CD8-positive, alpha-beta memory T cell (primary cell): ENCODE results near the gene TBX2. TPM values are rescaled to one million over a fixed set of nuclear protein-coding genes. Genes with fewer than 3 reads are reported as not detected.
A peak's percentile ranks its signal among the peaks of the same experiment; 100 is the strongest.

Source experiments
- CTCF ChIA-PET: fragments of 350-600 bp; sonication (Branson Sonifier 250); formaldehyde crosslinking; loops from one replicate; lab custom pipeline; 2021; ENCODE audit warnings: antibody characterized with exemption; lab: Charles Lee
- POLR2A ChIA-PET: fragments of 350-600 bp; sonication (Branson Sonifier 250); formaldehyde crosslinking; loops from one replicate; lab custom pipeline; 2021; ENCODE audit warnings: antibody characterized with exemption; lab: Charles Lee
- DNase-seq, 5 donors: peaks; one replicate each; pipeline versions ENCODE4 v3.0.0 to v3.0.0-alpha.2; 2020 to 2022; ENCODE audit warnings: mixed read lengths in 1 of 5
- H3K27ac ChIP-seq: one replicate; pipeline ENCODE4 v1.7.0; 2013; ENCODE audit warnings: low read depth, mild to moderate bottlenecking, low read length, moderate library complexity
- H3K27me3 ChIP-seq: 2 replicates; pipeline ENCODE4 v1.7.0; 2013; ENCODE audit warnings: low read length, mild to moderate bottlenecking; ENCODE audit not compliant: insufficient read depth, poor library complexity, severe bottlenecking
- H3K36me3 ChIP-seq: 2 replicates; pipeline ENCODE4 v1.7.0; 2013; ENCODE audit warnings: mild to moderate bottlenecking, low read length, moderate library complexity; ENCODE audit not compliant: insufficient read depth
- H3K4me1 ChIP-seq: 2 replicates; pipeline ENCODE4 v1.7.0; 2013; ENCODE audit warnings: mild to moderate bottlenecking, low read length, moderate library complexity; ENCODE audit not compliant: insufficient read depth
- H3K4me3 ChIP-seq: 2 replicates; pipeline ENCODE4 v1.7.0; 2013; ENCODE audit warnings: mild to moderate bottlenecking, low read length
- H3K9me3 ChIP-seq: 2 replicates; pipeline ENCODE4 v1.7.0; 2013; ENCODE audit warnings: mild to moderate bottlenecking, low read length
- H3K27ac Mint-ChIP-seq, 8 donors: one replicate each; pipeline ENCODE4 v1.8.0; 2020 to 2021; ENCODE audit warnings: mixed read lengths in 8 of 8, mild to moderate bottlenecking in 6 of 8, inconsistent platforms in 3 of 8, moderate library complexity in 3 of 8
- H3K27me3 Mint-ChIP-seq, 2 donors: one replicate each; pipeline ENCODE4 v1.8.0; 2020 to 2021; ENCODE audit warnings: mixed read lengths in 2 of 2, mild to moderate bottlenecking in 1 of 2, moderate library complexity in 1 of 2
- H3K36me3 Mint-ChIP-seq, 3 donors: one replicate each; pipeline ENCODE4 v1.8.0; 2020 to 2021; ENCODE audit warnings: mixed read lengths in 3 of 3, inconsistent platforms in 1 of 3, mild to moderate bottlenecking in 1 of 3
- H3K4me1 Mint-ChIP-seq, 3 donors: one replicate each; pipeline ENCODE4 v1.8.0; 2020 to 2021; ENCODE audit warnings: mixed read lengths in 3 of 3, inconsistent platforms in 1 of 3, mild to moderate bottlenecking in 1 of 3
- H3K4me3 Mint-ChIP-seq, 7 donors: one replicate each; pipeline ENCODE4 v1.8.0; 2020 to 2021; ENCODE audit warnings: mixed read lengths in 7 of 7, mild to moderate bottlenecking in 6 of 7, moderate library complexity in 4 of 7, inconsistent platforms in 2 of 7
- H3K9me3 Mint-ChIP-seq, 5 donors: one replicate each; pipeline ENCODE4 v1.8.0; 2020 to 2022; ENCODE audit warnings: mixed read lengths in 5 of 5, mild to moderate bottlenecking in 3 of 5, moderate library complexity in 2 of 5, inconsistent platforms in 1 of 5
- polyA plus RNA-seq: library from polyadenylated mRNA; unstranded; fragments of 300-500 nt; fragmentation: Illumina TruSeq; gene quantifications from one replicate; pipeline ENCODE4 v1.2.3, GENCODE V29; 2021
- total RNA-seq, 2 experiments: library from RNA; stranded (reverse); gene quantifications; one replicate each; pipeline ENCODE4 v1.2.3, GENCODE V29; 2021

Gene TBX2
- total and polyA plus RNA-seq, 3 experiments from 2014 or later, result 0.11 to 0.13 TPM; not detected in 1

DNA sequence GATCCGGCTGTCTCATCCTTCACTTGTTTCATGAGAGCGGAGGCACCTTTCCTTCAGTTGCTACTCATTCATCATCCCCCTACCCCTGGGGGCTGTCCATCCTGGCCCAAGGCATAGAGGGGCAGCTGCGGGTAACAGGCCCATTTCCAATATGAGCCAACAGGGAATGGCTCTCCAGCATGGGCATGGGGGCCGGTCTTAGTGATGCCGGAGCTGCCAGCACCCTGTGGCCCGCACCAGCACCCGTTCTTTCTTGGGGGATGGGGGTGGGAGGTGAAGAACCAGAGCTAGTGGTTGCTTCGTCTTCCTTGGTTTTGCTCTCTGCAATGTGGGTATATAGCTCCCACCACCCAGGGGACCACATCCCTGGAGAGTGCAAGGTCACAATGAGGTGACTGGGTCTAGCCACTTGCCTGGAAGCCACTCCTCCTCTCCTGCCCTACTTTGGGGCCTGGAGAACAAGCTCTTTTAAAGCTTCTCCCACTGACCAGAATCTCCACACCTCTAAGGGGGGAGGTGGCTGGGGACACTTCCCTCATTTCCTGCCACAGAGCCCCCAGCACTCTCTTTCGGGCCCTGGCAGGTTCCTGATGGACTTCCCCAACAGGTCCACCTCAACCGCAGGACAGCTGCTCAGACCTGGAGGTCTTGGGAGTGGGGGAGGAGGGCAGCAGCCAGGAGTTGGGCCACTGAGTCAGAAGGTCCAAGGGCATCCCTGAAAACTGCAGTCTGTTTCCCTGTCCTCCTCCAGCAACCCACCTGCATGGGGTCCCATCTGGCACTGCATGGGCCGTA lies 11.9 kb upstream of the TBX2 start:
- H3K36me3 ChIP-seq, result no peaks in the 10 kb centered on the region
- Mint-ChIP-seq H3K4me3 (peak overlapping the region in 1 of 7 donors; percentile 27), H3K4me1 (peaks cover 0 to 9% (median 4%) of the 10 kb centered on the region in 3 donors), H3K9me3 (no peaks in the 10 kb centered on the region), H3K36me3 (peaks cover 3 to 6% (median 4%) of the 10 kb centered on the region in 3 donors), H3K27ac (no peak overlapping the region), H3K27me3 (peaks cover 0 to 1% of the 10 kb centered on the region in 2 donors)
- peak in 1 of 5 donors; percentile 40 for DNase-seq
- POLR2A ChIA-PET, result no interaction called here
- no peaks in the 10 kb centered on the region for H3K4me1 ChIP-seq
- H3K4me3 ChIP-seq, result no peak overlapping the region
- no peaks in the 10 kb centered on the region for H3K9me3 ChIP-seq
- no peak overlapping the region for H3K27ac ChIP-seq
- CTCF ChIA-PET, result interaction anchor here (0.9 to 1.0 kb wide), 2 partner anchors 9 to 416 kb away, joined by 3 read pairs; no protein-coding TSS in a partner anchor
- H3K27me3 ChIP-seq, result no peaks in the 10 kb centered on the region

DNA sequence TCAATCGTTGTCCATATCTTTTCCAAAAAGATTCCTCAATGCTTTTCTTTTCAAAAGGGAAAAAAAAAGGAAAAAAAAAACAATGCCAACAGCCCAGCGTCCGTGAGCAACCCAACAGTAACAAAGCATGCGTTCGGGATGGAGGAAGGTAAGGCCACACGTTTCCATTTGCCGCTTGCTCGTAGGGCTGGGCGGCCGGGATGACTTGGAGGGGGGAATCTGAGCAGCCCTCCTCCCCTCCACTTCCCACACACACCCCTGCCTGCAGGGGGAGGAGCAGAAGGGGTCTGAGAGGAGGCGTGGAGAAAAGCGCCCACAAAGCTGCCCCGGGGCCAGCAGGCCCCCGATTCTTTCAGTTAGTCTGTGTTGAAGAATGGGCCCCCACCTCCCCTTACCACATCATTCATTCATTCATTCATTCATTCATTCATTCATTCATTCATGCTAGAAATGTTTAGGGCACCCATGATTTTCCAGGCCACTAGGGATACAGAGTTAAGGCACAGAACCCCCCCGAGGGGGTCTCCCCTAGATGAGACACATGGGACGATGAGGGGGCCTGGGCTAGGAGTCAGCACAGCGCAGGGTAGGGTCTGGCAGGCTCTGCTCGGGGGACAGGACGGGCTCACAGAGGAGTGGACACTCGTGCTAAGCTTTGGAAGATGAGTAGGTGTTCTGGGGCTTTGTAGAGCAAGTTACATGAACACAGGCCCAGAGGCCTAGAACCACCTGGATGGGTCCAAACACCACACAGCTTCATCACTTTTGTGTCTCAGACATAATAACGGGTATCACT lies 10.9 kb upstream of the TBX2 start:
- DNase-seq, result no peak
- POLR2A ChIA-PET, result no interaction called here

DNA sequence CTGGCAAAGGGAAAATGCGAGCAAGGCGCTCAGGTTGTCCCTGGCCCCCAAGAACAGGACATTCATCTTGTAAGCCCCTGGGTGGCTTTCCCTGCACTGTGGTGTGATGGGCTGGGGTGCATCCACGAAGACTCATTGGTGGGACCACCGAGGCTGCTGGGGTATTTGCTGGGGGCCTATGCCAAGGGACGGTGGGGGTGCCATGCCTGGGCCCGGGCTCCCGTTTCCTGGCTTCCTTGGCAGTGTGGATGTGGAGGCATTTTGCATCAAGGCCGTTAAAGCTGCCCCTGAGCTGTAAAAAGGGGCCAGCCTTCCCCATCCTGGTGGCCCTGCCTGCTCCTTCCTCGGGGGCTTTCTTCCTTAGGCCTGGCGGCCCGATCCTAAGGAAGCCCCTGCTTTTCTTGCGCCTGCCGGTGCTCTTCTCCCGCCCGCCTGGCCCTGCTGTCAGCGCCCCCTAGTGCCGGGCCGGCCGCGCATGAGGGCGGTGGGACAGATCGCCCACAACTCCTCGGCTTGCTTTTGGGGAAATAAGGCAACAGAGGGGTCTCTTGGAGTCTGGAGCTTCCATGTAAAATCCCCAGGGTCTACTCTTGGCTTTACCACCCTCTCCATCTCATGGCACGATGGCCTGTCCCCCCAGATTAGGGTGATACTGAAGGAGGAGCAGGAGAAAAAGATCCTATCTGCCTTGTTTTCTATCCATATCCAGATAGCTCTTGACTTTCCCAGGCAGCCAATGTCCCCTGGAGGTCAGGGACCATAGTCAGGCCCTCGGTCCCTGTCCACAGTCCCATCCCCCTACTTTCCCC lies 9.8 kb upstream of the TBX2 start:
- CTCF ChIA-PET, result interaction anchor here (1.3 to 1.9 kb wide), 2 partner anchors 22 to 418 kb away, joined by 3 to 6 read pairs; no protein-coding TSS in a partner anchor
- H3K9me3 Mint-ChIP-seq, result no peaks in the 10 kb centered on the region
- Histone ChIP-seq H3K27ac (no peak overlapping the region), H3K9me3 (no peaks in the 10 kb centered on the region), H3K4me1 (no peaks in the 10 kb centered on the region), H3K4me3 (no peak overlapping the region), H3K36me3 (no peaks in the 10 kb centered on the region), H3K27me3 (no peaks in the 10 kb centered on the region)
- no peak overlapping the region for H3K4me3 Mint-ChIP-seq
- POLR2A ChIA-PET, result no interaction called here
- H3K27me3 Mint-ChIP-seq, result peaks cover 5 to 6% of the 10 kb centered on the region in 2 donors
- H3K4me1 Mint-ChIP-seq, result peaks cover 0 to 9% (median 5%) of the 10 kb centered on the region in 3 donors
- peak overlapping the region in 2 of 8 donors; percentile 52 to 68 for H3K27ac Mint-ChIP-seq
- peaks cover 4 to 6% (median 4%) of the 10 kb centered on the region in 3 donors for H3K36me3 Mint-ChIP-seq
- DNase-seq, result peak in 2 of 5 donors; percentile 12 to 24

More for the DNA sequence above, 10.9 kb upstream of the TBX2 start:
- Mint-ChIP-seq H3K9me3 (no peaks in the 10 kb centered on the region), H3K36me3 (peaks cover 4 to 6% (median 4%) of the 10 kb centered on the region in 3 donors), H3K27me3 (peaks cover 0 to 4% of the 10 kb centered on the region in 2 donors), H3K4me3 (no peak overlapping the region), H3K27ac (no peak overlapping the region), H3K4me1 (peaks cover 0 to 9% (median 4%) of the 10 kb centered on the region in 3 donors)
- Histone ChIP-seq H3K4me3 (no peak overlapping the region), H3K9me3 (no peaks in the 10 kb centered on the region), H3K36me3 (no peaks in the 10 kb centered on the region), H3K4me1 (no peaks in the 10 kb centered on the region), H3K27me3 (no peaks in the 10 kb centered on the region), H3K27ac (no peak overlapping the region)
- CTCF ChIA-PET, result interaction anchor here (1.3 kb wide), 1 partner anchor 23 kb away, joined by 3 read pairs; no protein-coding TSS in a partner anchor

DNA sequence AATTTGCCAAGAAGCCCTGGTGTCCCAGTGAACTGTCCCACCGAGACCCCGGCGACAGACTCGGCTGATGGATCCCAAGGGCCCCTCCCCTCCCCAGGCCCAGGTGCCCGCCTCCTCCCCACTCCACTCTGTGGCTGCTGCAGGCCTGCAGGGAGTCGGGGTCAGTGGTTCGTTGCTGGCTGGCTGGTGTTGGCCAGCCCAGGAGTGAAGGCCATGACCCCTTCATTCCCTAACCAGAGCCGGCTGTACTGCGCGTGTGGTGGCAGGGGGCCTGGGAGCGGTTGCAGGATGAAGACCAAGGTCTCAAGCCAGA lies 9.2 kb upstream of the TBX2 start:
- H3K4me3 Mint-ChIP-seq, result no peak overlapping the region
- peaks cover 4 to 6% (median 4%) of the 10 kb centered on the region in 3 donors for H3K36me3 Mint-ChIP-seq
- Histone ChIP-seq H3K4me3 (no peak overlapping the region), H3K27me3 (no peaks in the 10 kb centered on the region), H3K36me3 (no peaks in the 10 kb centered on the region), H3K4me1 (no peaks in the 10 kb centered on the region), H3K9me3 (no peaks in the 10 kb centered on the region), H3K27ac (no peak overlapping the region)
- peaks cover 8 to 11% of the 10 kb centered on the region in 2 donors for H3K27me3 Mint-ChIP-seq
- H3K27ac Mint-ChIP-seq, result no peak overlapping the region
- H3K9me3 Mint-ChIP-seq, result no peaks in the 10 kb centered on the region
- ChIA-PET POLR2A (no interaction called here), CTCF (interaction anchor here (1.9 kb wide), 1 partner anchor 419 kb away, joined by 6 read pairs; no protein-coding TSS in a partner anchor)
- DNase-seq, result no peak
- H3K4me1 Mint-ChIP-seq, result peaks cover 0 to 12% (median 8%) of the 10 kb centered on the region in 3 donors

DNA sequence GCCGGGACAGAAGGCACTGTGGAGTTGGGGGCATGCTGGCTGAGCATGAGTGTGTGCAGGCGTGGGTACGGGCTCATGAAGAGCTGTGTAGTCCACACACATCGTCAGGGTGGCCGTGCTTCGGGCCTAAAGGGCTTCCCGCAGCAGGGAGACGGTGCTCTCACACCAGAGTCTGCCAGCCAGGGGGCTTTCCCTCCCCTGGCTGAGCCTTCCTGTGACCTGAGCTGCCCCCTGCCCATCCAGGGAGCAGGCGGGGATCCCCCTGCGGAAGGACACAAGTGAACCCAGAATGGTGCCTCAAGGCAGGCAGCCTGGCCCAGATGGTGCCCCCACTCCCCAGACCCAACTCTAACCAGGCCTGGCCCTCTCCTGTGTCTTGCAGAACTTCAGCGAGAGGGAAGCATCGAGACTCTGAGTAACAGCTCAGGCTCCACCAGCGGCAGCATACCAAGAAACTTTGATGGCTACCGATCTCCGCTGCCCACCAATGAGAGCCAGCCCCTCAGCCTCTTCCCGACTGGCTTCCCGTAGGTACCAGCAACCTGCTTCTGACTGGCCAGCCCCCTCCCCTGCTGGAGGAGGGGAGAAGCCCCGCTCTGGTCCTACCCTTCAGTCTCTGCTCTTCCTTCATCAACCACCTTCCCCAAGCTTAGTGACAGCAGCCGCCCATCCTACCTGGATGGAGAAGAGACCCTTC lies 7.9 kb upstream of the TBX2 start:
- Histone ChIP-seq H3K4me1 (no peaks in the 10 kb centered on the region), H3K27me3 (no peaks in the 10 kb centered on the region), H3K36me3 (no peaks in the 10 kb centered on the region), H3K27ac (no peak overlapping the region), H3K4me3 (no peak overlapping the region), H3K9me3 (no peaks in the 10 kb centered on the region)
- ChIA-PET CTCF (interaction anchor here (0.6 to 1.9 kb wide), 4 partner anchors 9 to 671 kb away, joined by 3 to 6 read pairs (median 4); no protein-coding TSS in a partner anchor), POLR2A (no interaction called here)
- H3K36me3 Mint-ChIP-seq, result peaks cover 4 to 6% (median 4%) of the 10 kb centered on the region in 3 donors
- peaks cover 0 to 12% (median 8%) of the 10 kb centered on the region in 3 donors for H3K4me1 Mint-ChIP-seq
- no peak for DNase-seq
- no peak overlapping the region for H3K27ac Mint-ChIP-seq
- peaks cover 12 to 16% of the 10 kb centered on the region in 2 donors for H3K27me3 Mint-ChIP-seq
- H3K9me3 Mint-ChIP-seq, result no peaks in the 10 kb centered on the region
- no peak overlapping the region for H3K4me3 Mint-ChIP-seq

DNA sequence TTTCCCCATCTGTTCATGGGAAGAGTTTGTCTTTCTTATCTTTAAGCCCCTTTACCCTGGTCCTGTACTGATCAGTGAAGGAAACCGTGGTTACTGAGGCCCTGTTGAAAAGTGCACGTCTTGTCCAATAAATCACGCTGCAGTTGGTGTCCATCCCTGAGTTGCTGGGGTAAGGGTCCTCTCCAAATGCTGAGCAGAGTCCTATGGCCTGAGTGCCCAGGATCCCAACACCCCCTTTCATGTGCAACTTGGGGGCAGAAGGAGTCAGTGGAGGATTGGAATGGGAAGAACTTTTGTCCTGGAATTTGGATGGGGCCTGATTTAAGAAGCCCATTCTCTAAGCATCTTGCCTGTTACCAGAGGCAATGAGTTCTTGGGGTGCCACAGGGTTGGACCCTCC lies 7.0 kb upstream of the TBX2 start:
- no peaks in the 10 kb centered on the region for H3K36me3 ChIP-seq
- H3K27me3 ChIP-seq, result peaks cover 3% of the 10 kb centered on the region
- H3K27ac ChIP-seq, result no peak overlapping the region
- ChIA-PET CTCF (no interaction called here), POLR2A (no interaction called here)
- Mint-ChIP-seq H3K9me3 (no peaks in the 10 kb centered on the region), H3K27me3 (peaks cover 13 to 19% of the 10 kb centered on the region in 2 donors), H3K4me3 (no peak overlapping the region), H3K36me3 (peaks cover 4 to 6% (median 4%) of the 10 kb centered on the region in 3 donors), H3K27ac (no peak overlapping the region), H3K4me1 (peaks cover 0 to 15% (median 8%) of the 10 kb centered on the region in 3 donors)
- H3K9me3 ChIP-seq, result no peaks in the 10 kb centered on the region
- peaks cover 3% of the 10 kb centered on the region for H3K4me1 ChIP-seq
- no peak for DNase-seq
- H3K4me3 ChIP-seq, result no peak overlapping the region

DNA sequence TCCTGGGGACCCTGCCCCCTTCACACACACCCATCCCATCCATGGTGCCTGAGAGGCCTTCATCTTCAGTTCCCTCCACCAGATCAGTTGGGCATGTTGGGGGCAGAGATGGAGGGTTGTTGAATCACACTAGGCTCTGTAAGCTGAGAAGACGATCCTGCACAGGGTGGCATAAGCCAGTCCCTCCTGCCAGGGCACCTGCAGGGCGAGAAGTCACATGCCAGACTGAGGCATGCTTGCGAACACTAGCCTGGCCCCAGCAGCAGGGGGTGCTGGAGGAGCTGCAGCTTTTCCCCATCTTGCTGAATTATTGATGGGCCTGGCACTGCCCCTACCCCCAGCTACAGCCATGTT lies 6.1 kb upstream of the TBX2 start:
- H3K4me3 ChIP-seq, result no peak overlapping the region
- peaks cover 10% of the 10 kb centered on the region for H3K27me3 ChIP-seq
- peaks cover 7 to 24% (median 13%) of the 10 kb centered on the region in 3 donors for H3K4me1 Mint-ChIP-seq
- peaks cover 4 to 6% (median 5%) of the 10 kb centered on the region in 3 donors for H3K36me3 Mint-ChIP-seq
- no peak overlapping the region for H3K4me3 Mint-ChIP-seq
- POLR2A ChIA-PET, result no interaction called here
- H3K27ac Mint-ChIP-seq, result no peak overlapping the region
- CTCF ChIA-PET, result interaction anchor here (1.5 to 2.8 kb wide), 2 partner anchors 19 to 673 kb away, joined by 4 to 9 read pairs; no protein-coding TSS in a partner anchor
- H3K4me1 ChIP-seq, result peaks cover 8% of the 10 kb centered on the region
- H3K9me3 Mint-ChIP-seq, result peaks cover 0 to 2% (median 0%) of the 10 kb centered on the region in 5 donors
- no peaks in the 10 kb centered on the region for H3K9me3 ChIP-seq
- H3K27me3 Mint-ChIP-seq, result peaks cover 21 to 28% of the 10 kb centered on the region in 2 donors
- H3K36me3 ChIP-seq, result no peaks in the 10 kb centered on the region
- H3K27ac ChIP-seq, result no peak overlapping the region
- no peak for DNase-seq
